Measurements from ENCODE around the gene SF3A1.
A peak's percentile ranks its signal among the peaks of the same experiment; 100 is the strongest.

Gene SF3A1

DNA sequence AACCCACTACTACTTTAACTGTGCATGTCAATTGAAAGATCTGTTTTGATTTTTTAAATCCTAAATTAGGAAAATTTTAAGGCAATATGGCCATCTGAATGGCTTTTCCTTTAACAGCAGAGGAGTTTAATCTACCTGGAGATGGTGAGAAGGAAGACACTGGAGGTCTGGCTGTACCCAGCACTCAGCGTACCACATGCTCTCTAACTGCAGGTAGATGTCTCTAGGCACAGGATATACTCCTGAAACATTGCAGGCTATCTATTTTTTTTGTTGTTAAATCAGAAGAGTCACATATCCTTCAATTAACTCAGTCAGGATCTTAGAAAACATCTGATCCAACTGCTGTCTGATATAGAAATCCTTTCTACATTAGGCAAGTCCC lies 50.1 kb downstream of the SF3A1 start:
- no peak overlapping the region for H3K9ac ChIP-seq (ENCODE audit: low read length)
- H3K36me3 ChIP-seq (ENCODE audit: insufficient read depth, low read length) = peaks cover 18% of the 10 kb centered on the region
- no peaks in the 10 kb centered on the region for H3K27me3 ChIP-seq (ENCODE audit: control insufficient read depth in 1 of 2, insufficient read depth in 2 of 2, low read length in 2 of 2)
- peaks cover 99% of the 10 kb centered on the region for H3K4me1 ChIP-seq (ENCODE audit: insufficient read depth, low read length)
- H3K27ac ChIP-seq (ENCODE audit: low read depth, low read length) = no peak overlapping the region
- H3K4me3 ChIP-seq (ENCODE audit: low read depth in 1 of 2, low read length in 2 of 2) = no peak overlapping the region
- no peaks in the 10 kb centered on the region for H3K9me3 ChIP-seq (ENCODE audit: low read length)

DNA sequence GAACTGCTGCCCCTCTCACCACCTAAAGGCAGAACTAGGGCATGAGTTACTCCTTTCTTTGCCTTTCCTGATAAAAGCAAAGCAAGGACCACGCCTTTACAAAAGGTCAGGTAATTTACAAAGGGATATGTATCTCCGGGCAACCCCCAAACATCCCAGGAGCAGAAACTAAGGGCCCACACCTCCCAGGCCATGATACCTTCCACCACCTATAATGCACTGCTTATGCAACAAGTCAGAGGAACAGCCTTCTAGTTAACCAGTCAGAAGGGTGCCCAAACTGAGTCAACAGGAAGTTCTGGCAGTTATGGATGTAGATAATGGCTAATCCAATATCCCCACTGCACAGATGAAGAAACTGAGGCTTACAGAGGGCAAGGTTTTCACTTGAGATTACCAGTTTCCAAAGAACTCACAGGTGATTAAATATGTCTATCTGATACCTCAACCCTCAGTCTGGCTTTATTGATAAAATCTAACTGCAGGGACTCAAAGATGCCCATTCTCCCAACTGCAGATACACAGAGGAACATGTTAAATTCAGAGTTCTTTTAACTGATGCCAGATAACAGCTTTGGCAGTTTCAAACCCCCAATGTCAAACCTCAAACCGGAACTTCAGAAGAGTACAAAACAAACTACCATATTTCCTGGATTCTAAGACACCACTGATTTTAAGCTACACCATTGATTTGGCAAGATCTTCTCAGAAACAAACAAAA lies 50.6 kb downstream of the SF3A1 start:
- peaks cover 23% of the 10 kb centered on the region for H3K36me3 ChIP-seq (ENCODE audit: insufficient read depth, low read length)
- H3K27ac ChIP-seq (ENCODE audit: low read depth, low read length) = no peak overlapping the region
- no peaks in the 10 kb centered on the region for H3K27me3 ChIP-seq (ENCODE audit: control insufficient read depth in 1 of 2, insufficient read depth in 2 of 2, low read length in 2 of 2)
- H3K9ac ChIP-seq (ENCODE audit: low read length) = no peak overlapping the region
- H3K4me3 ChIP-seq (ENCODE audit: low read depth in 1 of 2, low read length in 2 of 2) = no peak overlapping the region
- peaks cover 99% of the 10 kb centered on the region for H3K4me1 ChIP-seq (ENCODE audit: insufficient read depth, low read length)
- no peaks in the 10 kb centered on the region for H3K9me3 ChIP-seq (ENCODE audit: low read length)

- peaks cover 94% of the 10 kb centered on the region for H3K4me1 ChIP-seq (ENCODE audit: insufficient read depth, low read length)
Observed at GRCh38 chr22:30305519-30305905, 51.2 kb downstream of the SF3A1 start.

DNA sequence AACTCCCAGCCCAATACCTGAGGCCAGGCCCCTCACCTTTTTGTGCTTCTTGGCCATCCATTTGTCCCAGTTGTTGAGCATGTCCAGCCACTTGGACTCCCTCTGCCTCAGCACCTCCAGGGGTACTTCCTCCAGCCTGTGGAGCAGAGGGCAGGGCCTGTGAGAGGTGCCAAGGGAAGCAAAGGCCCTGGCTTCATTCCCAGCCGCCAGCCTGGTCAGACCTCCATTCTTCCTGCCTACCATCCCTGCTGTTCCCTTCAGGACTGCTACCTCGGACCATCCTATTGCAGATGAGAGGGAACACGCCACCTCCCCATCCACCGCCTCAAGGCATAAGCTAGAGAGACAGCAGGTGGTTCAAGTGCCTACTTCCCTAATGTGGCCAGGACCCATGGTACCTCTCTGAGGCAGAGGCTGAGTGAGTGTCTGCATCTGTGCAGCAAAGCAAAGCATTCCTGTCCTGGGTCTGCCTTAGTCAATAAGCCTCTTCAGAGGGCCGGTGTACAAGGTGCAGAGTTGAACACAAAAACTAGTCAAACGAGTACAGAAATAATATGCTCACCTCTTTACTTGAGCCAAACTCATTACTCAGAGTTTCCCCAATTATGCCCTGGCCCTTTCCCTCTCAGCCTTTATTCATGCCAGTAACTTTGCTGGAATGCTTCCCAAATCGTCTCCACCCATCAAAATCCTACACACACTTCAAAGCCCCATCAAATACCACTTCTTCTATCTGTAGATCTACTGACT lies 52.0 kb downstream of the SF3A1 start:
- Histone ChIP-seq H3K4me3 (ENCODE audit: low read depth in 1 of 2, low read length in 2 of 2) (no peak overlapping the region), H3K36me3 (ENCODE audit: insufficient read depth, low read length) (peaks cover 32% of the 10 kb centered on the region), H3K4me1 (ENCODE audit: insufficient read depth, low read length) (peaks cover 86% of the 10 kb centered on the region), H3K9me3 (ENCODE audit: low read length) (no peaks in the 10 kb centered on the region), H3K27me3 (ENCODE audit: control insufficient read depth in 1 of 2, insufficient read depth in 2 of 2, low read length in 2 of 2) (no peaks in the 10 kb centered on the region), H3K27ac (ENCODE audit: low read depth, low read length) (peak overlapping the region; percentile 53), H3K9ac (ENCODE audit: low read length) (no peak overlapping the region)

More at GRCh38 chr22:30305519-30305905, 51.2 kb downstream of the SF3A1 start:
- Histone ChIP-seq H3K9ac (ENCODE audit: low read length) (no peak overlapping the region), H3K27me3 (ENCODE audit: control insufficient read depth in 1 of 2, insufficient read depth in 2 of 2, low read length in 2 of 2) (no peaks in the 10 kb centered on the region), H3K4me3 (ENCODE audit: low read depth in 1 of 2, low read length in 2 of 2) (no peak overlapping the region), H3K27ac (ENCODE audit: low read depth, low read length) (no peak overlapping the region), H3K36me3 (ENCODE audit: insufficient read depth, low read length) (peaks cover 29% of the 10 kb centered on the region), H3K9me3 (ENCODE audit: low read length) (no peaks in the 10 kb centered on the region)

DNA sequence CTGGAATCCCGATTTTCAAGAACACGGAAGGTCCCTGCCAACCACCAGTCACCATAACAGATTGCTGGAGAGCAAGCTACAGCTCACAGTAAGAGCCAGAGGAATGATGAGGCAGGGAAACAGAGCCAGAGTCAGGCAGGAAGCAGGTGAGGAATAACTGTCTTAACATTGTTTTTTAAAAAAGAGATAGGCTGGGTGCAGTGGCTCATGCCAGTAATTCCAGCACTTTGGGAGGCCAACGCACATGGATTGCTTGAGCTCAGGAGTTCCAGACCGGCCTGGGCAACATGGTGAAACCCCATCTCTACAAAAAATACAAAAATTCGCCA lies 53.9 kb downstream of the SF3A1 start:
- H3K4me1 ChIP-seq (ENCODE audit: insufficient read depth, low read length) = peaks cover 82% of the 10 kb centered on the region
- H3K27ac ChIP-seq (ENCODE audit: low read depth, low read length) = no peak overlapping the region
- H3K27me3 ChIP-seq (ENCODE audit: control insufficient read depth in 1 of 2, insufficient read depth in 2 of 2, low read length in 2 of 2) = no peaks in the 10 kb centered on the region
- no peak overlapping the region for H3K4me3 ChIP-seq (ENCODE audit: low read depth in 1 of 2, low read length in 2 of 2)
- H3K36me3 ChIP-seq (ENCODE audit: insufficient read depth, low read length) = peaks cover 50% of the 10 kb centered on the region
- no peaks in the 10 kb centered on the region for H3K9me3 ChIP-seq (ENCODE audit: low read length)
- no peak overlapping the region for H3K9ac ChIP-seq (ENCODE audit: low read length)

GRCh38 chr22:30301995-30302809 lies 54.5 kb downstream of the SF3A1 start:
- H3K9me3 ChIP-seq (ENCODE audit: low read length) = no peaks in the 10 kb centered on the region
- no peak overlapping the region for H3K4me3 ChIP-seq (ENCODE audit: low read depth in 1 of 2, low read length in 2 of 2)
- H3K9ac ChIP-seq (ENCODE audit: low read length) = no peak overlapping the region
- peaks cover 81% of the 10 kb centered on the region for H3K4me1 ChIP-seq (ENCODE audit: insufficient read depth, low read length)
- peaks cover 56% of the 10 kb centered on the region for H3K36me3 ChIP-seq (ENCODE audit: insufficient read depth, low read length)
- H3K27me3 ChIP-seq (ENCODE audit: control insufficient read depth in 1 of 2, insufficient read depth in 2 of 2, low read length in 2 of 2) = no peaks in the 10 kb centered on the region
- peak overlapping the region; percentile 27 for H3K27ac ChIP-seq (ENCODE audit: low read depth, low read length)

DNA sequence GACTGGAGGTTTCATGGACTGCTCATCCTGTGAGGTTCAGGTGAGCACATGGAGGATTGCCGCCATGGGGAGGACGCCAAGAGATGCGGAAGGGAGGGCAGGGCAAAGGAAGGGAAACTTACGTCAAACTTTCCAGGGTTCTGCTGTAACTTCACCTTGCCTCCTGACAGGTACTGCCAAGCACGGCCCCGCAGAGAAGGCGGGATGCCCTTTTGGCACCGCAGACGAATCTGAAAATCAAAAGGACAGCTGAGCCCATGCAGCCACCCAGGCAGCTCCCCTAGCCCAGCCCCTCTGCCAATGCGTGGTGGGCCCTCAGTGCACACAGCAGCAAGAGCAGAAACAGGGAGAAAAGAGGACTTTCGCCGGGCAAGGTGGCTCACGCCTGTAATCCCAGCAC lies 57.4 kb downstream of the SF3A1 start:
- H3K9ac ChIP-seq (ENCODE audit: low read length) = no peak overlapping the region
- no peak overlapping the region for H3K27ac ChIP-seq (ENCODE audit: low read depth, low read length)
- H3K9me3 ChIP-seq (ENCODE audit: low read length) = no peaks in the 10 kb centered on the region
- peaks cover 75% of the 10 kb centered on the region for H3K36me3 ChIP-seq (ENCODE audit: insufficient read depth, low read length)
- peaks cover 53% of the 10 kb centered on the region for H3K4me1 ChIP-seq (ENCODE audit: insufficient read depth, low read length)
- no peaks in the 10 kb centered on the region for H3K27me3 ChIP-seq (ENCODE audit: control insufficient read depth in 1 of 2, insufficient read depth in 2 of 2, low read length in 2 of 2)
- no peak overlapping the region for H3K4me3 ChIP-seq (ENCODE audit: low read depth in 1 of 2, low read length in 2 of 2)

GRCh38 chr22:30297991-30298701 lies 58.5 kb downstream of the SF3A1 start:
- Histone ChIP-seq H3K9ac (ENCODE audit: low read length) (no peak overlapping the region), H3K27ac (ENCODE audit: low read depth, low read length) (no peak overlapping the region), H3K36me3 (ENCODE audit: insufficient read depth, low read length) (peaks cover 77% of the 10 kb centered on the region), H3K9me3 (ENCODE audit: low read length) (no peaks in the 10 kb centered on the region), H3K27me3 (ENCODE audit: control insufficient read depth in 1 of 2, insufficient read depth in 2 of 2, low read length in 2 of 2) (no peaks in the 10 kb centered on the region), H3K4me3 (ENCODE audit: low read depth in 1 of 2, low read length in 2 of 2) (no peak overlapping the region), H3K4me1 (ENCODE audit: insufficient read depth, low read length) (peaks cover 41% of the 10 kb centered on the region)

- Histone ChIP-seq H3K9ac (ENCODE audit: low read length) (no peak overlapping the region), H3K27me3 (ENCODE audit: control insufficient read depth in 1 of 2, insufficient read depth in 2 of 2, low read length in 2 of 2) (no peaks in the 10 kb centered on the region), H3K4me1 (ENCODE audit: insufficient read depth, low read length) (peaks cover 34% of the 10 kb centered on the region), H3K27ac (ENCODE audit: low read depth, low read length) (no peak overlapping the region), H3K36me3 (ENCODE audit: insufficient read depth, low read length) (peaks cover 84% of the 10 kb centered on the region), H3K9me3 (ENCODE audit: low read length) (no peaks in the 10 kb centered on the region), H3K4me3 (ENCODE audit: low read depth in 1 of 2, low read length in 2 of 2) (no peak overlapping the region)
Observed at GRCh38 chr22:30297276-30297990, 59.3 kb downstream of the SF3A1 start.

DNA sequence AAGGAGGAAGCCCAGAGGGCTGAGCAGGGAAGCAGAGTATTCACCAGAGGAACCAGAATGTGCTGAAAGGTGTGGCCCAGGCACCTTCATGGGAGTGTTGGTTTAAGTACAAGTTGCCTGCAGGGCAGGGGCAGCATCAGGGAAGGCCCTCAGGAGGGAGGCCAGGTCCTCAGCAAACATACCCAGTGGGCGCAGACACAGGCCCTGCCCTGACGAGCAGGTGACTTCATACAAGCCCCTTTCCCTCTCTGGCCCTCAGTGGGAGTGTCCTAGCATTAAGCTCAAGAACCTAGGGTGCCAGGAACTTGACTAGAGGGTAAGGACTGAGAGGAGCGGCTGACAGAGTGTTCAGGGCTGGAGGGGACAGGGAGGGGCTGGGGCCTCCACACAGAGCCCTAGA lies 59.9 kb downstream of the SF3A1 start:
- no peak overlapping the region for H3K27ac ChIP-seq (ENCODE audit: low read depth, low read length)
- H3K27me3 ChIP-seq (ENCODE audit: control insufficient read depth in 1 of 2, insufficient read depth in 2 of 2, low read length in 2 of 2) = no peaks in the 10 kb centered on the region
- H3K4me3 ChIP-seq (ENCODE audit: low read depth in 1 of 2, low read length in 2 of 2) = no peak overlapping the region
- peaks cover 28% of the 10 kb centered on the region for H3K4me1 ChIP-seq (ENCODE audit: insufficient read depth, low read length)
- H3K36me3 ChIP-seq (ENCODE audit: insufficient read depth, low read length) = peaks cover 84% of the 10 kb centered on the region
- H3K9ac ChIP-seq (ENCODE audit: low read length) = no peak overlapping the region
- no peaks in the 10 kb centered on the region for H3K9me3 ChIP-seq (ENCODE audit: low read length)

Measured in muscle layer of colon (tissue), 2 donors.